NCI-H526 treated with DMSO at 0.1 percent for 48 hours (cell line): ENCODE data around the gene TMPO.
A peak's percentile ranks its signal among the peaks of the same experiment; 100 is the strongest.
"Not testable (repeated sequence)": the region's sequence is repeated elsewhere in the genome, so short reads cannot be mapped to it uniquely, and the experiment has no call there.

Source experiments
- DNase-seq: peaks from one replicate; lab custom pipeline; 2025; lab: John Stamatoyannopoulos, UW

TMPO gene, protein sequence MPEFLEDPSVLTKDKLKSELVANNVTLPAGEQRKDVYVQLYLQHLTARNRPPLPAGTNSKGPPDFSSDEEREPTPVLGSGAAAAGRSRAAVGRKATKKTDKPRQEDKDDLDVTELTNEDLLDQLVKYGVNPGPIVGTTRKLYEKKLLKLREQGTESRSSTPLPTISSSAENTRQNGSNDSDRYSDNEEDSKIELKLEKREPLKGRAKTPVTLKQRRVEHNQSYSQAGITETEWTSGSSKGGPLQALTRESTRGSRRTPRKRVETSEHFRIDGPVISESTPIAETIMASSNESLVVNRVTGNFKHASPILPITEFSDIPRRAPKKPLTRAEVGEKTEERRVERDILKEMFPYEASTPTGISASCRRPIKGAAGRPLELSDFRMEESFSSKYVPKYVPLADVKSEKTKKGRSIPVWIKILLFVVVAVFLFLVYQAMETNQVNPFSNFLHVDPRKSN

GRCh38 chr12:98515287-98516110 is at the start of gene TMPO:
TSS of gene TMPO (plus strand) at chr12:98515590. CDS start at chr12:98515868, 278 bp downstream.
- DNase-seq = peak; percentile 88

DNA sequence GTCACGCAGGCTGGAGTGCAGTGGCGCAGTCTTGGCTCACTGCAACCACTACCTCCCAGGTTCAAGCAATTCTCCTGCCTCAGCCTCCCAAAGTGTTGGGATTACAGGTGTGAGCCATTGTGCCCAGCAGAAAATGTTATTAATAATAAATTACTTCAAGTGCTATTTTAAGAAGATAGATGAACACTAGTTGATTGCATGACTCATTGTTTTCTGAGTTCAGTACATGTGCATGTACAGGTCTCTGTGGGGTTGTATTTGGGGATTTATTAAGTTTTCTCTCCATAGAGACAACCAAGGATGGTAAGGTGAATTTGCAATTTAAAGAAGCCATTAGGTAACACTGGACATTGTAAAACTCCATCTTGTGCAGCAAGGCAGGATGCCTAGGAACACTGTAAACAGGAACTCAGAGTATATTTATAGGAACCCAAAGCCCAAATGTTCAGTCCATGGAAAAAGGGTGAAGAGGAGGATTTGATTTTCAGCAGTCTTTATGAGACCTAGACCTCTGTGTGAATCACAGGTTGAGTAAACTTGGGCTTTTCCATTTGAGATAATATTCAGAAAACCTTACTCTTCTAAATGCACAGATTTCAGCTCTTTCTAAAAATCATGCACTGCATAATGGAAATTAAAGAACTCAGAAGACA is 49.3 kb upstream of the TMPO start:
- no peak for DNase-seq

GRCh38 chr12:98466640-98467400 is 48.6 kb upstream of the TMPO start:
- DNase-seq = no peak

- no peak for DNase-seq
Measured at GRCh38 chr12:98469109-98469508, 46.3 kb upstream of the TMPO start.

DNA sequence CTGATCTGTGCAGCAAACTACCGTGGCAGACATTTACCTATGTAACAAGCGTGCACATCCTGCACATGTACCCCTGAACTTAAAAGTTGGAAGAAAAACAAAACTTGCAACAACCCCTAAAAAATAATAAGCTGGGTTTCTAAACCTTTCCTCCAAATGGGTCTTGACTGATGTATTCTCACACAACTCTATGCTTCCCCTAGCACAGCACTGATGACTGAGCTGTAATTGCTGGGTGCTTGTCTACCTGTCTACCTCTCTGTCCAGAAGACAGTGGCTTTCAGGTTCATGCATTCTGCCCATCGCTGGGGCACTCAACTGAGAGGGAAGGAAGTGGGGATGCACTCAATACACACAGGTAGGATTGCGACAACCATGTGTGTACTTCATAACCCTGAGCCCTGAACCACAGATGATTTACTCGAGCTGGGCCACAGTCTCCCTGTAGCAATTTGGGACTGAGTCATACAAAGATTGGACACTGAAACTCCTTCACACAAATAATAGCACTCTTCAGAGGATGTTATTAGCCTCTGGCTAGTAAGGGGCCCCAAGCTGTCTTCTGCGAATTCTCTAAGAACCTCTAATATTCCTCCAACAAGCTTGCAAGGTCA is 44.8 kb upstream of the TMPO start:
- no peak for DNase-seq

DNA sequence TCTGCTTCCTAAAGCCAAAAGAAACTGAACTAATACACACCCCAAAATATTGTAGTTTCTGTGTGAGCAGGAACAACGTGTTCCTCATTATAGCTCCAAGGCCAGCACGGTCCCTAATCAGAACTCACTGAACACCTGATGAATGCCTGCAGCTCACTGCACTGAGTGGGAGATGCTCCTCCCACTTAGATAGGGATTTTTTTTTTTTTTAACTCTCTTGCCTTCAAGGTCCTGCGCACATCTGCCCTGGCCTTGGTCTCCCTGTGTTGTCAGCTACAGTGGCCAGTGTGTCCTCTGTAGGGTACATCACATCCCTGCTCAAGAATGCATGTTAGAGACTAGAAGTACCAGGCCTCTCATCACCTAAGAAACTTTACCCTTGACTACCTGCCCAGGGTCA is 44.3 kb upstream of the TMPO start:
- no peak for DNase-seq

DNA sequence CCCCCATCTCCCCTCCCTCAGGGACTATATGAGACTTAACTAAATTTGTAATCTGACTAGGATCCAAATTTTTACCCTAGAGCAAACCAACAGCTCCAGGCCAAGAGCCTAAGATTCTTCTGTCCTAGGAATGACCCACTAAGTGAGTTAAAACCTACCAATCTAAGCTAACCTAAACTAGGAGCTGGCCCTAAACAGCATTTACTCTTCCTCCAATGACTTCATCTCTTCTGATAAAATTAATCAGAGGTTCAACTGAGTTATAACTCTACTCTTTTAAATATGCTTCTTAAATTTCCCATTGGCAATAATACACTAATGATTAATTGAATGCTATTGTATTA is 39.9 kb upstream of the TMPO start:
- no peak for DNase-seq

DNA sequence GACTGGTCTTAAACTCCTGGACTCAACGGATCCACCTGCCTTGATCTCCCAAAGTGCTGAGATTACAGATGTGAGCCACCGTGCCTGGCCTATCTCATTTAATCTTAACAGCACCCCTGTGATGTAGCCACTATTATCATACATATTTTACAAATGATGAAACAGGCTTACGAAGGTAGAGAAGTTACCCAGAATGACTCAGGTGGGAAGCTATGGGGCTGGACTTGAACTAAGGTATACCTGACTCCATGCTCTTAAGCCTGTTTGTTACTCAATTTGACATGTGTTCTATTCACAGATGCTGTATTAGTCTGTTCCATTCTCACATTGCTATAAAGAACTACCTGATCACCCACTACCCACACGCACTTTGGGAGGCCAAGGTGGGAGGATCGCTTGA is 36.8 kb upstream of the TMPO start:
- DNase-seq = no peak

- DNase-seq = no peak
Measured at GRCh38 chr12:98483621-98484503, 31.5 kb upstream of the TMPO start.

- no peak for DNase-seq
Measured at GRCh38 chr12:98485792-98486340, 29.5 kb upstream of the TMPO start.

GRCh38 chr12:98488416-98488815 is 27.0 kb upstream of the TMPO start:
- DNase-seq = not testable (repeated sequence)

GRCh38 chr12:98489176-98489575 is 26.2 kb upstream of the TMPO start:
- no peak for DNase-seq

GRCh38 chr12:98490501-98491453 is 24.6 kb upstream of the TMPO start:
- DNase-seq = peak; percentile 67

GRCh38 chr12:98492580-98493140 is 22.7 kb upstream of the TMPO start:
- DNase-seq = no peak

DNA sequence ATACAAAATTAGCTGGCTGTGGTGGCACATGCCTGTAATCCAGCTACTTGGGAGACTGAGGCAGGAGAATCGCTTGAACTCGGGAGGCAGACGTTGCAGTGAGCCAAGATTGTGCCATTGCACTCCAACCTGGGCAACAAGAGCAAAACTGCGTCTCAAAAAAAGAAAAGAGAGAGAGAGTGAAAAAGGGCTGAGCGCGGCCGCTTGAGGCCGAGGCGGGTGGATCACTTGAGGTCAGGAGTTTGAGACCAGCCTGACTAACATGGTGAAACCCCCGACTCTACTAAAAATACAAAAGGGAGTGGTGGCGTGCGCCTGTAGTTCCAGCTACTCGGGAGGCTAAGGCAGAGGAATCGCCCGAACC is 14.1 kb upstream of the TMPO start:
- not testable (repeated sequence) for DNase-seq

- no peak for DNase-seq
Measured at GRCh38 chr12:98503342-98503591, 12.1 kb upstream of the TMPO start.

DNA sequence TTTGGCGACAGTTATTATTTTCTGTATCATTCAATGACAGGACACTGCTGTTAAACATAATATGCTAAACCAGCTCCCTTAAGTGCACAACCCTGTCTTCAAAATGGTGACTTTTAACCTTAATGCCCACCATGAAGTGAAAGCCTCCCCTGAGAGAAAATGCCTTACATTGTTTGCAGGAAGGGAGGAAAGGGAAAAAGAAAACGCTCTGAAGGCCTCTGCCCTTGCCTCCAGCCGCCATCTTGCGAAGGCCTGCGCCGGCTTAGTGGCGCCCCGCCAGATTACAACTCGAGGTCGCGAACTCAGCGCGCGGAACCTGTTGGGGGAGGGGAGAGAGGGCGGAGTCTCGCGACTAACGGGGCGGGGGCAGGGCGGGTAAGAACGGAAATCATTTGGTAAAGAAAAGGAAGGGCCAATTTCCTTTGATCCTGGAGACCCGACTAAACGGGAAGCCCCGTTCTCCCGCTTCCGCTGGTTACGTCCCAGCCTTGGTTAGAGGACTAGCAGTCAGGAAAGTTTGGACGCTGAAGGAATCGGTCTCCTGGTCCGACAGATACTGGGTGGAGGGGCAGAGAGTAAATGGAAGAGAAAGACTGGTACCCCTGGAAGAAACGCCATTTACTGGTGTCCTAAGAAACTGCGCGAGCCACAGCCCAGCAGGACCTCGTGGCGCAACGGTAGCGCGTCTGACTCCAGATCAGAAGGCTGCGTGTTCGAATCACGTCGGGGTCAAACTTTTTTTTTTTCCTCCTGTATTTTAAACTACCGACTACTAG is 11.6 kb upstream of the TMPO start:
- peak; percentile 95 for DNase-seq

GRCh38 chr12:98504368-98504617 is 11.1 kb upstream of the TMPO start:
- no peak for DNase-seq

GRCh38 chr12:98509063-98509462 is 6.3 kb upstream of the TMPO start:
- DNase-seq = no peak
